Measurements from ENCODE around the gene SPSB3.

GRCh38 chr16:1831186-1832075 is 49.1 kb upstream of the SPSB3 start:
- no peak for TF ChIP-seq CTCF (IDR thresholded peaks at IDR 0.05)
- no peak for TF ChIP-seq POLR2A (IDR thresholded peaks at IDR 0.05)
- no peak for TF ChIP-seq POLR2AphosphoS5 (IDR thresholded peaks at IDR 0.05)
